H1 (cell line): ENCODE data around the gene UNC80. TPM values are rescaled to one million over a fixed set of nuclear protein-coding genes. Genes with fewer than 3 reads are reported as not detected.

Experiments used
- CTCF ChIA-PET: fragments of 300-600 bp; sonication (Branson Sonifier 250); formaldehyde crosslinking; loops from one replicate; lab custom pipeline; 2021; ENCODE audit not compliant: partially characterized antibody; lab: Charles Lee
- POLR2A ChIA-PET: fragments of 300-600 bp; sonication (Branson Sonifier 250); formaldehyde crosslinking; loops from one replicate; lab custom pipeline; 2021; ENCODE audit warnings: inconsistent platforms; ENCODE audit not compliant: partially characterized antibody; lab: Charles Lee
- DNase-seq, 2 experiments: peaks; one replicate each; pipeline versions ENCODE4 v3.0.0 to v3.0.0-alpha.2; 2010 to 2022; ENCODE audit warnings: low spot score in 2 of 2, low read depth in 1 of 2, mixed read lengths in 1 of 2
- FAIRE-seq: peaks from 2 replicates; lab custom pipeline; 2011; peaks lifted over from hg19 to GRCh38; lab: Jason Lieb, UNC
- H2AFZ ChIP-seq: 2 replicates; pipeline ENCODE4 v1.8.1; 2012; ENCODE audit warnings: low read length, inconsistent platforms
- H2AK5ac ChIP-seq: 2 replicates; pipeline ENCODE4 v1.6.1; 2013; ENCODE audit warnings: low read depth, low read length
- H2BK120ac ChIP-seq: replicated peaks from 2 replicates; pipeline ENCODE3; 2013; ENCODE audit warnings: low read depth, low read length, inconsistent platforms
- H2BK12ac ChIP-seq: 2 replicates; pipeline ENCODE4 v1.6.1; 2013; ENCODE audit warnings: low read depth, low read length
- H2BK15ac ChIP-seq: 2 replicates; pipeline ENCODE4 v1.6.1; 2013; ENCODE audit warnings: low read length
- H2BK20ac ChIP-seq: 2 replicates; pipeline ENCODE4 v1.6.1; 2013; ENCODE audit warnings: low read length
- H2BK5ac ChIP-seq: 2 replicates; pipeline ENCODE4 v1.6.1; 2013; ENCODE audit warnings: low read depth, low read length
- H3K14ac ChIP-seq: 2 replicates; pipeline ENCODE4 v1.6.1; 2013; ENCODE audit warnings: inconsistent platforms; ENCODE audit not compliant: insufficient read length
- H3K18ac ChIP-seq: 2 replicates; pipeline ENCODE4 v1.6.1; 2013; ENCODE audit warnings: low read length; ENCODE audit errors: extremely low read depth
- H3K23ac ChIP-seq: 2 replicates; pipeline ENCODE4 v1.6.1; 2013; ENCODE audit warnings: inconsistent platforms; ENCODE audit not compliant: insufficient read length
- H3K23me2 ChIP-seq: 2 replicates; pipeline ENCODE4 v1.6.1; 2013; ENCODE audit warnings: low read depth, low read length
- H3K27ac ChIP-seq: 2 replicates; pipeline ENCODE4 v1.6.1; 2011; ENCODE audit warnings: low read depth, low read length, inconsistent platforms
- H3K27me3 ChIP-seq, 4 experiments: replicated peaks in 1 of 4; 1 replicate in 1 of 4; 2 replicates in 3 of 4; pipeline versions ENCODE4 v1.6.1 to v1.8.1; 2011 to 2013; ENCODE audit warnings: low read length in 3 of 4, mild to moderate bottlenecking in 3 of 4, inconsistent platforms in 2 of 4, mixed read lengths in 2 of 4, moderate library complexity in 1 of 4; ENCODE audit not compliant: control insufficient read depth in 3 of 4, insufficient read depth in 3 of 4; ENCODE audit errors: extremely low read depth in 1 of 4
- H3K36me3 ChIP-seq, 4 experiments: 2 replicates each; pipeline versions ENCODE4 v1.6.1 to v1.8.1; 2011 to 2013; ENCODE audit warnings: mild to moderate bottlenecking in 4 of 4, low read length in 3 of 4, moderate library complexity in 2 of 4, control low read depth in 1 of 4, inconsistent platforms in 1 of 4; ENCODE audit not compliant: insufficient read depth in 4 of 4, control insufficient read depth in 2 of 4
- H3K4ac ChIP-seq: replicated peaks from 2 replicates; pipeline ENCODE3; 2013; ENCODE audit warnings: low read length, low read depth, mixed read lengths, inconsistent platforms; ENCODE audit not compliant: insufficient read length
- H3K4me1 ChIP-seq, 4 experiments: replicated peaks in 1 of 4; 1 replicate in 1 of 4; 2 replicates in 3 of 4; pipeline versions ENCODE4 v1.6.1 to v1.8.1; 2011 to 2013; ENCODE audit warnings: low read length in 3 of 4, inconsistent platforms in 2 of 4, mixed read lengths in 1 of 4; ENCODE audit not compliant: insufficient read depth in 4 of 4, control insufficient read depth in 3 of 4
- H3K4me2 ChIP-seq, 2 experiments: 2 replicates each; pipeline versions ENCODE4 v1.6.1 to v1.8.1; 2011 to 2013; ENCODE audit warnings: low read depth in 2 of 2, low read length in 2 of 2, control low read depth in 1 of 2, inconsistent platforms in 1 of 2, mild to moderate bottlenecking in 1 of 2; ENCODE audit not compliant: insufficient read depth in 1 of 2
- H3K4me3 ChIP-seq, 4 experiments: fragments of 200-600, 300-600 bp in 1 of 4; sonication (generic), shearing (Covaris generic), sonication (Bioruptor Twin) in 1 of 4; 2 replicates each; pipeline versions ENCODE4 v1.5.1 to v1.8.1; 2011 to 2016; ENCODE audit warnings: low read length in 4 of 4, low read depth in 3 of 4, control low read depth in 2 of 4, inconsistent platforms in 2 of 4, mild to moderate bottlenecking in 2 of 4, mixed read lengths in 1 of 4, moderate library complexity in 1 of 4; ENCODE audit not compliant: insufficient read depth in 2 of 4; ENCODE audit errors: extremely low read depth in 1 of 4
- H3K56ac ChIP-seq: replicated peaks from 2 replicates; pipeline ENCODE3; 2013; ENCODE audit warnings: low read depth, mild to moderate bottlenecking, mixed read lengths, low read length, inconsistent platforms; ENCODE audit not compliant: insufficient read length
- H3K79me1 ChIP-seq: 2 replicates; pipeline ENCODE4 v1.6.1; 2013; ENCODE audit warnings: low read depth, low read length, control low read depth
- H3K79me2 ChIP-seq, 2 experiments: 2 replicates each; pipeline versions ENCODE4 v1.6.1 to v1.8.1; 2012 to 2013; ENCODE audit warnings: low read length in 2 of 2, mild to moderate bottlenecking in 2 of 2, inconsistent platforms in 1 of 2; ENCODE audit not compliant: insufficient read depth in 2 of 2, control insufficient read depth in 1 of 2
- H3K9ac ChIP-seq, 4 experiments: replicated peaks in 1 of 4; 1 replicate in 1 of 4; 2 replicates in 3 of 4; pipeline versions ENCODE4 v1.6.1 to v1.8.1; 2011 to 2013; ENCODE audit warnings: low read depth in 3 of 4, low read length in 3 of 4, control low read depth in 2 of 4, mild to moderate bottlenecking in 2 of 4, moderate library complexity in 2 of 4, inconsistent platforms in 1 of 4; ENCODE audit errors: extremely low read depth in 1 of 4
- H3K9me3 ChIP-seq, 2 experiments: 2 replicates each; pipeline versions ENCODE4 v1.6.1 to v1.8.1; 2012 to 2013; ENCODE audit warnings: mild to moderate bottlenecking in 2 of 2, moderate library complexity in 2 of 2, control low read depth in 1 of 2, inconsistent platforms in 1 of 2, low read depth in 1 of 2, low read length in 1 of 2, mixed read lengths in 1 of 2; ENCODE audit not compliant: insufficient read depth in 2 of 2
- H4K20me1 ChIP-seq, 2 experiments: replicated peaks in 1 of 2; 2 replicates each; pipeline versions ENCODE3 to v1.8.1; 2011 to 2013; ENCODE audit warnings: inconsistent platforms in 2 of 2, low read length in 2 of 2, mild to moderate bottlenecking in 1 of 2; ENCODE audit not compliant: insufficient read depth in 2 of 2, control insufficient read depth in 1 of 2
- H4K5ac ChIP-seq: 2 replicates; pipeline ENCODE4 v1.6.1; 2013; ENCODE audit warnings: low read length, low read depth, mixed read lengths, inconsistent platforms; ENCODE audit not compliant: insufficient read length
- H4K8ac ChIP-seq: 2 replicates; pipeline ENCODE4 v1.8.0; 2013; ENCODE audit warnings: mild to moderate bottlenecking, moderate library complexity, low read length, inconsistent platforms; ENCODE audit not compliant: insufficient read depth; ENCODE audit errors: extremely low read depth
- H4K91ac ChIP-seq: replicated peaks from 2 replicates; pipeline ENCODE3; 2013; ENCODE audit warnings: low read length, mixed read lengths, inconsistent platforms; ENCODE audit not compliant: insufficient read length
- CBX8 ChIP-seq: fragments of 300-800, 300-1000 bp; sonication (generic); IDR thresholded peaks from 2 replicates; pipeline ENCODE4 v1.7.1; 2016; ENCODE audit warnings: low read depth, low read length, borderline replicate concordance
- CEBPB ChIP-seq: IDR thresholded peaks from 2 replicates; pipeline ENCODE4 v1.6.1; 2012; ENCODE audit warnings: low read depth, low read length
- CHD2 ChIP-seq: IDR thresholded peaks from 2 replicates; pipeline ENCODE4 v1.6.1; 2012; ENCODE audit warnings: low read length, improper control_type of control experiment
- EGR1 ChIP-seq: IDR thresholded peaks from 2 replicates; pipeline ENCODE4 v1.6.1; 2011; ENCODE audit warnings: low read depth, low read length, borderline replicate concordance
- HDAC6 ChIP-seq: IDR thresholded peaks from one replicate; pipeline ENCODE4 v1.7.1; 2012; ENCODE audit warnings: low read depth, mild to moderate bottlenecking, inconsistent platforms, low read length, moderate library complexity
- NRF1 ChIP-seq: IDR thresholded peaks from 2 replicates; pipeline ENCODE4 v1.6.1; 2011; ENCODE audit warnings: mild to moderate bottlenecking, low read depth, low read length, improper control_type of control experiment
- POLR2A ChIP-seq, 2 experiments: IDR thresholded peaks; 1 replicate in 1 of 2; 2 replicates in 1 of 2; pipeline ENCODE4 v1.6.1; 2011; ENCODE audit warnings: low read depth in 2 of 2, low read length in 2 of 2, mild to moderate bottlenecking in 2 of 2; ENCODE audit errors: control extremely low read depth in 1 of 2
- RNF2 ChIP-seq: fragments of 200-900, 300-1000 bp; sonication (generic); IDR thresholded peaks from 2 replicates; pipeline ENCODE4 v1.7.1; 2016; ENCODE audit warnings: borderline replicate concordance, low read depth, mild to moderate bottlenecking, antibody characterized with exemption, low read length; ENCODE audit not compliant: poor library complexity, severe bottlenecking; ENCODE audit errors: missing control alignments
- SP1 ChIP-seq: IDR thresholded peaks from 2 replicates; pipeline ENCODE4 v1.6.1; 2011; ENCODE audit warnings: low read depth, low read length
- WGBS, 2 experiments: shearing (Covaris generic) in 1 of 2; methylation state at CpG; one replicate each; pipeline versions ENCODE4 v1.1.6 to v1.1.7; 2013 to 2015; ENCODE audit warnings: low lambda C conversion rate in 2 of 2, mixed read lengths in 2 of 2, inconsistent platforms in 1 of 2, low coverage in 1 of 2, missing lambda C conversion rate in 1 of 2; ENCODE audit not compliant: insufficient replicate concordance in 2 of 2, insufficient coverage in 1 of 2, insufficient read length in 1 of 2; ENCODE audit errors: extremely low coverage in 1 of 2, missing lambda C conversion rate in 1 of 2; 5-methylcytosine and 5-hydroxymethylcytosine counted together
- polyA plus RNA-seq, 7 experiments: library from polyadenylated mRNA; depleted of rRNA in 3 of 7; stranded (reverse) in 5 of 7; unstranded in 2 of 7; fragments of >200 nt in 5 of 7; fragments of 200-250 nt in 2 of 7; gene quantifications; 1 replicate in 5 of 7; 2 replicates in 1 of 7; 4 replicates in 1 of 7; pipeline versions ENCODE4 v1.2.1 to v1.2.3, GENCODE V29; 2011 to 2013; ENCODE audit warnings: missing spikeins in 2 of 7, mixed read lengths in 2 of 7
- total RNA-seq: library from RNA; stranded (reverse); fragmentation: NEBNext Ultra II Directional; extraction: Animal tissue kit (Norgen Biotek cat#: 25700); gene quantifications from 2 replicates; pipeline ENCODE4 v1.2.1, GENCODE V29; 2021
- TF ChIP-seq, protein P1 (sequence below), 3 experiments: IDR thresholded peaks; 1 replicate in 2 of 3; 2 replicates in 1 of 3; pipeline versions ENCODE4 v1.5.1 to v1.6.1; 2011; ENCODE audit warnings: low read length in 3 of 3, mild to moderate bottlenecking in 3 of 3, inconsistent platforms in 2 of 3, low read depth in 1 of 3, moderate library complexity in 1 of 3; ENCODE audit not compliant: insufficient read depth in 1 of 3; ENCODE audit errors: control extremely low read depth in 1 of 3
- TF ChIP-seq, protein P2 (sequence below): IDR thresholded peaks from 2 replicates; pipeline ENCODE4 v1.6.1; 2012; ENCODE audit warnings: inconsistent platforms

The UNC80 gene
- total and polyA plus RNA-seq, 2 of the 8 experiments (the other 6 are each of a cell fraction or from before 2014, with no cell fraction given): 0.53 to 0.56 TPM

DNA sequence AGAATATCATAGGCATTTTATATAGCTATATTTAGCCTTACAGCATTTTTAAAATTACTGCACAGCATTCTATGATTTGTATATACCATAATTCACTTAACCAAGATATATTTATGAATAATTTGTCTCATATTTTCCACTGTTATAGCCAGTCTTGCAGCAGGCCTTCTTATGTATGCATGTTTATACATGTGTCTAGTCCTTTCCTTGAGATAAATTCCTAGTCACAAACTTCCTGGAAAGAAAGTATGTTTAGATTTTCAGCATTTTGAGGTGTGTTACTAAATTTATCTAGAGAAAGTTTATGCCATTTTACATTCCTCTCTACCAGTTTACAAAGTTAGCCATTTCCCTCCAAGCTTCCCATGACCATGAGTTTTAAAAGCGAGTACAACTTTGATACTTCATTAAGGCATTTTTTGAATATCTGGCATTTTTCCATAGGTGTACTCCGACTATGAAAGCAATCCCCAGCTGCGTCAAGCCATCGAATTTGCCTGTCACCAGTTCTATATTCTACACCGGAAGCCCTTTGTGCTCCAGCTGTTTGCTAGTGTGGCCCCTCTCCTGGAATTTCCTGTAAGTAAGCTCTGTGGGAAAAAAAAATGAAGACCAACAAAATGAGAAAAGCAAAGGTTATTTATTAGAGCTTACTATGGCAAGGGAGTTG, 171.4 kb downstream of the UNC80 start:
- H3K4me3 ChIP-seq: no peak overlapping the region
- H2BK120ac ChIP-seq: no peak overlapping the region
- H3K36me3 ChIP-seq: no peaks in the 10 kb centered on the region
- H3K14ac ChIP-seq: no peak overlapping the region
- no peaks in the 10 kb centered on the region for H3K79me1 ChIP-seq
- CTCF ChIA-PET: interaction anchor here (0.7 to 1.2 kb wide), 6 partner anchors 13 to 172 kb away, joined by 3 to 4 read pairs (median 3); no protein-coding TSS in a partner anchor
- DNase-seq: no peak
- no peak overlapping the region for H4K5ac ChIP-seq
- POLR2A ChIA-PET: no interaction called here
- H3K27ac ChIP-seq: no peak overlapping the region
- H3K27me3 ChIP-seq: no peaks in the 10 kb centered on the region
- H4K20me1 ChIP-seq: no peaks in the 10 kb centered on the region
- peaks cover 0 to 4% (median 0%) of the 10 kb centered on the region in 4 experiments; a peak in 1 of 7 replicates for H3K4me1 ChIP-seq
- H2AK5ac ChIP-seq: no peak overlapping the region
- no peak overlapping the region for H3K56ac ChIP-seq
- H3K9me3 ChIP-seq: no peaks in the 10 kb centered on the region
- 0 out of 2 replicates have a peak overlapping the region, but pooled peaks have one; percentile 21 for H2AFZ ChIP-seq
- no peak overlapping the region for H3K9ac ChIP-seq
- no peak overlapping the region for H3K4me2 ChIP-seq
- no peak overlapping the region for H2BK12ac ChIP-seq
- no peak for FAIRE-seq
- H3K4ac ChIP-seq: no peak overlapping the region
- 84% methylated on average over 5 of the region's 5 CpGs; no CpG with 5 or more reads in 1 of the 2 experiments for WGBS, 2 experiments
- H4K91ac ChIP-seq: no peak overlapping the region
- H3K18ac ChIP-seq: no peak overlapping the region
- H3K79me2 ChIP-seq: no peaks in the 10 kb centered on the region
- no peak overlapping the region for H3K23ac ChIP-seq
- no peaks in the 10 kb centered on the region for H3K23me2 ChIP-seq
- no peak overlapping the region for H2BK15ac ChIP-seq
- H2BK20ac ChIP-seq: no peak overlapping the region
- H4K8ac ChIP-seq: no peak overlapping the region
- H2BK5ac ChIP-seq: no peak overlapping the region
- TF ChIP-seq CHD2 (no peak), CBX8 (no peak), SP1 (no peak), POLR2A (IDR thresholded peaks at IDR 0.05; ENCODE audit: control extremely low read depth in 1 of 2, low read depth in 2 of 2, low read length in 2 of 2) (no peak), HDAC6 (no peak), CEBPB (no peak), EGR1 (no peak), RNF2 (no peak), NRF1 (no peak)
- TF ChIP-seq, protein P1, sequence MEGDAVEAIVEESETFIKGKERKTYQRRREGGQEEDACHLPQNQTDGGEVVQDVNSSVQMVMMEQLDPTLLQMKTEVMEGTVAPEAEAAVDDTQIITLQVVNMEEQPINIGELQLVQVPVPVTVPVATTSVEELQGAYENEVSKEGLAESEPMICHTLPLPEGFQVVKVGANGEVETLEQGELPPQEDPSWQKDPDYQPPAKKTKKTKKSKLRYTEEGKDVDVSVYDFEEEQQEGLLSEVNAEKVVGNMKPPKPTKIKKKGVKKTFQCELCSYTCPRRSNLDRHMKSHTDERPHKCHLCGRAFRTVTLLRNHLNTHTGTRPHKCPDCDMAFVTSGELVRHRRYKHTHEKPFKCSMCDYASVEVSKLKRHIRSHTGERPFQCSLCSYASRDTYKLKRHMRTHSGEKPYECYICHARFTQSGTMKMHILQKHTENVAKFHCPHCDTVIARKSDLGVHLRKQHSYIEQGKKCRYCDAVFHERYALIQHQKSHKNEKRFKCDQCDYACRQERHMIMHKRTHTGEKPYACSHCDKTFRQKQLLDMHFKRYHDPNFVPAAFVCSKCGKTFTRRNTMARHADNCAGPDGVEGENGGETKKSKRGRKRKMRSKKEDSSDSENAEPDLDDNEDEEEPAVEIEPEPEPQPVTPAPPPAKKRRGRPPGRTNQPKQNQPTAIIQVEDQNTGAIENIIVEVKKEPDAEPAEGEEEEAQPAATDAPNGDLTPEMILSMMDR (IDR thresholded peaks at IDR 0.05; ENCODE audit: control extremely low read depth in 1 of 3, insufficient read depth in 1 of 3, low read depth in 1 of 3, low read length in 3 of 3): no peak
- TF ChIP-seq, protein P2, sequence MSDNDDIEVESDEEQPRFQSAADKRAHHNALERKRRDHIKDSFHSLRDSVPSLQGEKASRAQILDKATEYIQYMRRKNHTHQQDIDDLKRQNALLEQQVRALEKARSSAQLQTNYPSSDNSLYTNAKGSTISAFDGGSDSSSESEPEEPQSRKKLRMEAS: no peak
